BLaER1 treated with 17β-estradiol and CSF1 and Interleukin-3, amounts not matched to agents 10 nM and 100 nM (cell line): Measurements from ENCODE around the gene SOX10.

ENCODE experiments used
- H3K27ac ChIP-seq, 11 experiments: shearing (Covaris generic); formaldehyde crosslinking; 2 replicates each; pipeline ENCODE4 v1.8.1; 2022
- H3K27me3 ChIP-seq, 11 experiments: shearing (Covaris generic); formaldehyde crosslinking; 2 replicates each; pipeline ENCODE4 v1.8.1; 2022
- H3K36me3 ChIP-seq, 11 experiments: shearing (Covaris generic); formaldehyde crosslinking; 2 replicates each; pipeline ENCODE4 v1.8.1; 2022
- H3K4me1 ChIP-seq, 10 experiments: shearing (Covaris generic); formaldehyde crosslinking; 2 replicates each; pipeline ENCODE4 v1.8.1; 2022
- H3K4me2 ChIP-seq, 11 experiments: shearing (Covaris generic); formaldehyde crosslinking; 2 replicates each; pipeline ENCODE4 v1.8.1; 2022
- H3K4me3 ChIP-seq, 10 experiments: shearing (Covaris generic); formaldehyde crosslinking; 2 replicates each; pipeline ENCODE4 v1.8.1; 2022
- H3K9ac ChIP-seq, 11 experiments: shearing (Covaris generic); formaldehyde crosslinking; 2 replicates each; pipeline ENCODE4 v1.8.1; 2022
- H3K9me3 ChIP-seq, 11 experiments: shearing (Covaris generic); formaldehyde crosslinking; replicated peaks in 1 of 11; 2 replicates each; pipeline ENCODE4 v1.8.1; 2022
- H4K20me1 ChIP-seq, 11 experiments: shearing (Covaris generic); formaldehyde crosslinking; 2 replicates each; pipeline ENCODE4 v1.8.1; 2022
- Cebpa-rat ChIP-seq, 11 experiments: shearing (Covaris generic); IDR thresholded peaks; 2 replicates each; pipeline ENCODE4 v1.8.1; 2022

Gene SOX10

GRCh38 chr22:37983860-37984791, at the start of gene SOX10:
Gene SOX10 (minus strand): TSS chr22:37984555. CDS start chr22:37983784, 771 bp downstream.
- peaks cover 0 to 18% (median 0%) of the 10 kb centered on the region in 11 experiments; a peak in 3 of 22 replicates for H4K20me1 ChIP-seq
- H3K4me1 ChIP-seq: peaks cover 15 to 83% (median 79%) of the 10 kb centered on the region in 10 experiments
- peaks cover 0 to 11% (median 6%) of the 10 kb centered on the region in 11 experiments; a peak in 5 of 22 replicates for H3K36me3 ChIP-seq
- H3K9ac ChIP-seq: peak within 1 kb of the TSS in 2 of 11 experiments; percentile 29 to 41; a peak in 2 of 22 replicates
- H3K4me2 ChIP-seq: peak within 1 kb of the TSS in 8 of 11 experiments; percentile 12 to 95 (median 58); a peak in 14 of 22 replicates
- H3K27me3 ChIP-seq: no peaks in the 10 kb centered on the region
- H3K4me3 ChIP-seq: no peak within 1 kb of the TSS
- peak within 1 kb of the TSS in 3 of 11 experiments; percentile 8 to 33 (median 17); a peak in 2 of 22 replicates for H3K27ac ChIP-seq
- H3K9me3 ChIP-seq: peaks cover 0 to 9% (median 0%) of the 10 kb centered on the region in 11 experiments; a peak in 5 of 22 replicates
- no peak for TF ChIP-seq Cebpa-rat (IDR thresholded peaks at IDR 0.05)

GRCh38 chr22:38033522-38034277, 49.3 kb upstream of the SOX10 start:
- Histone ChIP-seq H3K4me1 (peaks cover 47 to 72% (median 65%) of the 10 kb centered on the region in 10 experiments), H4K20me1 (no peaks in the 10 kb centered on the region), H3K27ac (peak overlapping the region; percentile 12 to 83 (median 61); a peak in 19 of 22 replicates), H3K4me2 (peak overlapping the region; percentile 58 to 93 (median 83)), H3K4me3 (peak overlapping the region in 1 of 10 experiments; percentile 32; a peak in 1 of 20 replicates), H3K36me3 (no peaks in the 10 kb centered on the region), H3K9me3 (no peaks in the 10 kb centered on the region), H3K27me3 (no peaks in the 10 kb centered on the region), H3K9ac (peak overlapping the region in 6 of 11 experiments; percentile 45 to 61 (median 56); a peak in 13 of 22 replicates)
- no peak for TF ChIP-seq Cebpa-rat (IDR thresholded peaks at IDR 0.05)

- no peaks in the 10 kb centered on the region for H3K36me3 ChIP-seq
- H3K4me3 ChIP-seq: no peak overlapping the region
- TF ChIP-seq Cebpa-rat (IDR thresholded peaks at IDR 0.05): peak in 10 of 11 experiments; percentile 9 to 89 (median 52); a peak in 10 of 22 replicates
- H3K9me3 ChIP-seq: no peaks in the 10 kb centered on the region
- H3K27ac ChIP-seq: peak overlapping the region in 9 of 11 experiments; percentile 34 to 83 (median 64); a peak in 12 of 22 replicates
- H3K4me1 ChIP-seq: peaks cover 47 to 72% (median 65%) of the 10 kb centered on the region in 10 experiments
- peak overlapping the region in 5 of 11 experiments; percentile 21 to 61 (median 57); a peak in 3 of 22 replicates for H3K9ac ChIP-seq
- H3K27me3 ChIP-seq: no peaks in the 10 kb centered on the region
- H3K4me2 ChIP-seq: peak overlapping the region; percentile 58 to 93 (median 83)
- no peaks in the 10 kb centered on the region for H4K20me1 ChIP-seq
These were observed 48.5 kb upstream of the SOX10 start for GRCh38 chr22:38032681-38033521.

- Histone ChIP-seq H3K4me3 (no peak overlapping the region), H3K4me2 (peak overlapping the region in 8 of 11 experiments; percentile 11 to 75 (median 64); a peak in 7 of 22 replicates), H3K9ac (no peak overlapping the region), H3K4me1 (peaks cover 47 to 67% (median 62%) of the 10 kb centered on the region in 10 experiments), H3K27me3 (no peaks in the 10 kb centered on the region), H3K27ac (no peak overlapping the region), H3K9me3 (no peaks in the 10 kb centered on the region), H3K36me3 (no peaks in the 10 kb centered on the region), H4K20me1 (no peaks in the 10 kb centered on the region)
- TF ChIP-seq Cebpa-rat (IDR thresholded peaks at IDR 0.05): no peak
These were observed 47.1 kb upstream of the SOX10 start for GRCh38 chr22:38031491-38031890.

GRCh38 chr22:38030311-38031133, 46.2 kb upstream of the SOX10 start:
- Histone ChIP-seq H3K27me3 (no peaks in the 10 kb centered on the region), H3K4me2 (peak overlapping the region in 9 of 11 experiments; percentile 26 to 75 (median 60); a peak in 18 of 22 replicates), H4K20me1 (no peaks in the 10 kb centered on the region), H3K36me3 (no peaks in the 10 kb centered on the region), H3K27ac (no peak overlapping the region), H3K9me3 (no peaks in the 10 kb centered on the region), H3K4me3 (no peak overlapping the region), H3K9ac (0 out of 22 replicates have a peak overlapping the region, but pooled peaks of 1 of the 11 experiments have one; percentile 1), H3K4me1 (peaks cover 40 to 57% (median 53%) of the 10 kb centered on the region in 10 experiments)
- no peak for TF ChIP-seq Cebpa-rat (IDR thresholded peaks at IDR 0.05)

- Histone ChIP-seq H3K4me3 (no peak overlapping the region), H3K36me3 (no peaks in the 10 kb centered on the region), H3K27me3 (no peaks in the 10 kb centered on the region), H3K9me3 (no peaks in the 10 kb centered on the region), H3K9ac (0 out of 22 replicates have a peak overlapping the region, but pooled peaks of 1 of the 11 experiments have one; percentile 1), H3K27ac (no peak overlapping the region), H3K4me2 (peak overlapping the region in 9 of 11 experiments; percentile 26 to 75 (median 60); a peak in 16 of 22 replicates), H4K20me1 (no peaks in the 10 kb centered on the region), H3K4me1 (peaks cover 34 to 51% (median 46%) of the 10 kb centered on the region in 10 experiments)
- TF ChIP-seq Cebpa-rat (IDR thresholded peaks at IDR 0.05): no peak
These were observed 45.5 kb upstream of the SOX10 start for GRCh38 chr22:38029901-38030300.

GRCh38 chr22:38029370-38029769, 45.0 kb upstream of the SOX10 start:
- H3K4me2 ChIP-seq: peak overlapping the region in 3 of 11 experiments; percentile 60 to 75 (median 67); a peak in 3 of 22 replicates
- H3K9me3 ChIP-seq: no peaks in the 10 kb centered on the region
- no peaks in the 10 kb centered on the region for H4K20me1 ChIP-seq
- H3K4me1 ChIP-seq: peaks cover 29 to 46% (median 41%) of the 10 kb centered on the region in 10 experiments
- no peak overlapping the region for H3K27ac ChIP-seq
- H3K36me3 ChIP-seq: no peaks in the 10 kb centered on the region
- H3K4me3 ChIP-seq: no peak overlapping the region
- H3K9ac ChIP-seq: no peak overlapping the region
- TF ChIP-seq Cebpa-rat (IDR thresholded peaks at IDR 0.05): no peak
- H3K27me3 ChIP-seq: no peaks in the 10 kb centered on the region
